PC-9 (cell line): ENCODE results near the gene BBIP1. TPM values are rescaled to one million over a fixed set of nuclear protein-coding genes. Genes with fewer than 3 reads are reported as not detected.

Experiments used
- BruUV-seq: library from RNA; stranded (reverse); fragments of 400-500 nt; replicated peaks from 2 replicates; lab custom pipeline; 2021; lab: Mats Ljungman, UMichigan
- CTCF ChIA-PET: fragments of 300-600 bp; sonication (Branson Sonifier 250); formaldehyde crosslinking; loops from one replicate; lab custom pipeline; 2022; ENCODE audit warnings: antibody characterized with exemption; lab: Charles Lee
- POLR2A ChIA-PET: fragments of 300-600 bp; sonication (Branson Sonifier 250); formaldehyde crosslinking; loops from one replicate; lab custom pipeline; 2022; ENCODE audit warnings: antibody characterized with exemption; ENCODE audit not compliant: unreplicated experiment; lab: Charles Lee
- DNase-seq, 2 experiments: peaks; one replicate each; pipeline versions ENCODE4 v3.0.0 to v3.0.0-alpha.2; 2015 to 2022; ENCODE audit warnings: mixed read lengths in 1 of 2
- H2AFZ ChIP-seq: fragments of 200-600 bp; sonication (generic); 2 replicates; pipeline ENCODE4 v1.8.1; 2017; ENCODE audit warnings: antibody characterized with exemption
- H3F3A ChIP-seq: fragments of 200-600 bp; sonication (generic); 2 replicates; pipeline ENCODE4 v1.8.1; 2017; ENCODE audit warnings: antibody characterized with exemption, mild to moderate bottlenecking, low read depth; ENCODE audit not compliant: insufficient read depth
- H3K27ac ChIP-seq: fragments of 200-600 bp; sonication (generic); 2 replicates; pipeline ENCODE4 v1.6.1; 2016; ENCODE audit warnings: mixed run types
- H3K27me3 ChIP-seq: fragments of 200-600 bp; sonication (generic); 2 replicates; pipeline ENCODE4 v1.6.1; 2016; ENCODE audit warnings: low read depth, mixed run types; ENCODE audit not compliant: insufficient read depth
- H3K36me3 ChIP-seq: fragments of 200-600 bp; sonication (generic); 2 replicates; pipeline ENCODE4 v1.6.1; 2016; ENCODE audit warnings: low read depth, mixed run types
- H3K4me1 ChIP-seq: fragments of 200-600 bp; sonication (generic); replicated peaks from 2 replicates; pipeline ENCODE4 v1.6.1; 2016; ENCODE audit warnings: mixed run types; ENCODE audit not compliant: insufficient read depth
- H3K4me2 ChIP-seq: fragments of 200-600 bp; sonication (generic); 2 replicates; pipeline ENCODE4 v1.6.1; 2017; ENCODE audit warnings: mixed run types
- H3K4me3 ChIP-seq: fragments of 200-600 bp; sonication (generic); 2 replicates; pipeline ENCODE4 v1.6.1; 2016; ENCODE audit warnings: mixed run types
- H3K79me2 ChIP-seq: fragments of 200-600 bp; sonication (generic); 2 replicates; pipeline ENCODE4 v1.6.1; 2017; ENCODE audit warnings: low read depth, mixed run types
- H3K9me2 ChIP-seq: fragments of 200-600 bp; sonication (generic); 2 replicates; pipeline ENCODE4 v1.8.1; 2017; ENCODE audit warnings: mild to moderate bottlenecking; ENCODE audit not compliant: insufficient read depth
- H3K9me3 ChIP-seq: fragments of 200-600 bp; sonication (generic); 2 replicates; pipeline ENCODE4 v1.8.1; 2016; ENCODE audit warnings: low read depth; ENCODE audit not compliant: insufficient read depth
- H4K20me1 ChIP-seq: fragments of 200-600 bp; sonication (generic); 2 replicates; pipeline ENCODE4 v1.8.1; 2017; ENCODE audit not compliant: insufficient read depth
- EZH2 ChIP-seq: fragments of 200-600 bp; sonication (generic); IDR thresholded peaks from 2 replicates; pipeline ENCODE4 v1.8.0; 2017; ENCODE audit warnings: antibody characterized with exemption, low read depth
- intact Hi-C: fragments of 100-400 bp; cut with micrococcal nuclease; formaldehyde crosslinking; loops from one replicate; pipeline ENCODE4 v1.10.0; 2022; ENCODE audit not compliant: unreplicated experiment
- total RNA-seq: library from RNA; stranded (reverse); gene quantifications from 2 replicates; pipeline ENCODE4 v1.2.3, GENCODE V29; 2021
- TF ChIP-seq, protein P1 (sequence below): fragments of 200-600 bp; sonication (generic); conservative IDR thresholded peaks from 2 replicates; pipeline ENCODE4 v1.6.1; 2017; ENCODE audit warnings: mixed run types, antibody characterized with exemption, mild to moderate bottlenecking, moderate library complexity

Gene BBIP1
- total RNA-seq, 1 experiment from 2014 or later: 14.9 TPM

DNA sequence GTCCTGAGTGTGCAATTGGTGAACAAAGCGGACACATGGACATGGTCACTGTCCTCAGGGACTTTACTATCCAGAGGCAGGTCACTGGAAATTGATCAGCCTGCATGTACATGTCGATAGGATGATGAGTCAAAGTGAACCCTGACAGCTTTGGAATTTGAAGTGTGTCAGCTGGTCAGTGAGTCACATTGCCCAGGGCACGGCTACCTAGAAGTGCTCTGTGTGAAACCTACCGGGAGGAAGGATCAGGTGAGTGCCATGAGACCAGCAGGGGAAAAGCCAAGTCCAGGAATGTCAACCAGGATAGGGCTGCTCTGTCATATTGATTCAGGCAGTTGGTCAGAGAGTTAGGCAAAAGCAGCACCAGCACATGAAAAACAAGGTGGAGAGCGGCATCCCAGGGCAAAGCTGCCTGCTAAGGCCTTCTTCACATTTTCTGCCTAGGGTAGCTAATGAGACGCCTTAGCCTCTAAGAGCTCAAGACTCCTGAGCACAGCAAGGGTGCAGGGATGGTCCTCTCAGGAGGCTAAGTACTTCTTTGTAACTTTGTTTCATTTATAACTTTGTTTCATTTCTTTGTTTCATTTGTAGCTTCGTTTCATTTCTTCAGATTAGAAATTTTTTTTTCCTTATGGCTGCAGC lies 66.6 kb downstream of the BBIP1 start:
- Histone ChIP-seq H3K79me2 (no peaks in the 10 kb centered on the region), H3K9me3 (no peaks in the 10 kb centered on the region), H2AFZ (no peak overlapping the region), H3F3A (0 out of 2 replicates have a peak, but pooled peaks cover 8% of the 10 kb centered on the region), H3K27me3 (no peaks in the 10 kb centered on the region), H4K20me1 (no peaks in the 10 kb centered on the region), H3K27ac (peak overlapping the region; percentile 33; the same call in 1 of the 2 replicates), H3K4me2 (peak overlapping the region; percentile 37), H3K36me3 (no peaks in the 10 kb centered on the region), H3K4me3 (no peak overlapping the region), H3K4me1 (peaks cover 17% of the 10 kb centered on the region), H3K9me2 (no peaks in the 10 kb centered on the region)
- TF ChIP-seq, protein P1, sequence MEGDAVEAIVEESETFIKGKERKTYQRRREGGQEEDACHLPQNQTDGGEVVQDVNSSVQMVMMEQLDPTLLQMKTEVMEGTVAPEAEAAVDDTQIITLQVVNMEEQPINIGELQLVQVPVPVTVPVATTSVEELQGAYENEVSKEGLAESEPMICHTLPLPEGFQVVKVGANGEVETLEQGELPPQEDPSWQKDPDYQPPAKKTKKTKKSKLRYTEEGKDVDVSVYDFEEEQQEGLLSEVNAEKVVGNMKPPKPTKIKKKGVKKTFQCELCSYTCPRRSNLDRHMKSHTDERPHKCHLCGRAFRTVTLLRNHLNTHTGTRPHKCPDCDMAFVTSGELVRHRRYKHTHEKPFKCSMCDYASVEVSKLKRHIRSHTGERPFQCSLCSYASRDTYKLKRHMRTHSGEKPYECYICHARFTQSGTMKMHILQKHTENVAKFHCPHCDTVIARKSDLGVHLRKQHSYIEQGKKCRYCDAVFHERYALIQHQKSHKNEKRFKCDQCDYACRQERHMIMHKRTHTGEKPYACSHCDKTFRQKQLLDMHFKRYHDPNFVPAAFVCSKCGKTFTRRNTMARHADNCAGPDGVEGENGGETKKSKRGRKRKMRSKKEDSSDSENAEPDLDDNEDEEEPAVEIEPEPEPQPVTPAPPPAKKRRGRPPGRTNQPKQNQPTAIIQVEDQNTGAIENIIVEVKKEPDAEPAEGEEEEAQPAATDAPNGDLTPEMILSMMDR: no peak
- no peak for TF ChIP-seq EZH2
- peak; percentile 26 to 85 for DNase-seq
- CTCF ChIA-PET: no interaction called here
- POLR2A ChIA-PET: no interaction called here
- BruUV-seq: no TSS peak
- intact Hi-C loops: no loop called here

DNA sequence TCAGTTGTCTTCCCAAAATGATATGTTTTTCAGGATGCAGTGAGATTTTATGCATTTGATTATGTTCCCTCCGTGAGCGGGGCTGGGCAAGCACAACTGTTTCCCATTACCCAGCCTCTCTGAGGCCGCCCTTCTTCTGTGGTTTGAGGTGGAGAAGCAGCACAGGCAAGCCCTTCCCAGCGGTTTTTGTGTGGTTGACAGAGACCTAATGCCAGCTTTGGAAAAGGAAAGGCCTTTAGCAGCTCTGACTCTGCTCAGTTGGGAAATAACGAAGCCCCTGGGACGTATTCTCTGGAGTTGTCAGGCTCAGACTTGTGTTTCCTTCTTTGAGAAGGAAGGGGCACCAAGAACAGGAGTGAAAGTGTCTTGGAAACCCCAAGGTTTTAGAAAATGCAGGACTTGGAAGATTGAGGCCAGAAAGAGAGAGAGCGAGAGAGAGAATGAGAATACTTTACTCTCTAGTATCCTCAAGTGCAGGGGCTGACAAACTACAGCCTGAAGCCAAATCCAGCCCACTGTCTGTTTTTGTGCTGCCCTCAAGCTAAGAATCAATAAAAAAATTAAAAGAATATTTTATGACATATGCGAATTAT lies 67.9 kb downstream of the BBIP1 start:
- BruUV-seq: no TSS peak
- POLR2A ChIA-PET: interaction anchor here (0.7 kb wide), 1 partner anchor 207 kb away, joined by 14 read pairs; no protein-coding TSS in a partner anchor

DNA sequence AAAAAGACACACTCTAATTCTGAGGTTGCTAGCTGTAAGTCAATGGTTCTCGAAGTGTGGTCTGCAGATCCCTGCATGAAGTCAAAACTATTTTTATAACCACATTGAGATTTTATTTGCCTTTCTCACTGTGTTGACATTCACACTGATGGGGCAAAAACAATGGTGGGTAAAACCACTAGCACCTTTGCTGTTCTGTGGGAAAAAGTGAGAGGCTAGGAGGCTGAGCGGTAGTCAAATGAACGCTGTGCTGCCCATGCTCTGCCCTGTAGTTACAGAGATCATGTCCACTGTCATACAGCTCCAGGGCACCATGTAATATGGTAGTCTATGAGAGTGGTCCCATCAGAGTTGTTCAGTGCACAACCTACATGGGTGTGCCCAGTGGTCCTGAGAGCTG lies 68.9 kb downstream of the BBIP1 start:
- Histone ChIP-seq H3K36me3 (no peaks in the 10 kb centered on the region), H3K4me2 (no peak overlapping the region), H3K9me2 (no peaks in the 10 kb centered on the region), H3K27me3 (no peaks in the 10 kb centered on the region), H3K9me3 (no peaks in the 10 kb centered on the region), H3K79me2 (no peaks in the 10 kb centered on the region), H2AFZ (no peak overlapping the region), H3K4me1 (peaks cover 25% of the 10 kb centered on the region), H4K20me1 (no peaks in the 10 kb centered on the region), H3K27ac (no peak overlapping the region), H3F3A (0 out of 2 replicates have a peak, but pooled peaks cover 8% of the 10 kb centered on the region), H3K4me3 (no peak overlapping the region)
- POLR2A ChIA-PET: interaction anchor here (0.7 kb wide), 1 partner anchor 206 kb away, joined by 14 read pairs; no protein-coding TSS in a partner anchor
- intact Hi-C loops: no loop called here
- no TSS peak for BruUV-seq
- CTCF ChIA-PET: no interaction called here
- no peak for DNase-seq
- TF ChIP-seq, protein P1: no peak
- no peak for TF ChIP-seq EZH2

More for the DNA sequence above, 67.9 kb downstream of the BBIP1 start:
- H3F3A ChIP-seq: 0 out of 2 replicates have a peak, but pooled peaks cover 8% of the 10 kb centered on the region
- no peaks in the 10 kb centered on the region for H3K79me2 ChIP-seq
- intact Hi-C loops: no loop called here
- H3K9me2 ChIP-seq: no peaks in the 10 kb centered on the region
- H3K27ac ChIP-seq: no peak overlapping the region
- no peaks in the 10 kb centered on the region for H3K27me3 ChIP-seq
- peaks cover 17% of the 10 kb centered on the region for H3K4me1 ChIP-seq
- H4K20me1 ChIP-seq: no peaks in the 10 kb centered on the region
- H2AFZ ChIP-seq: no peak overlapping the region
- no peak overlapping the region for H3K4me3 ChIP-seq
- CTCF ChIA-PET: no interaction called here
- H3K9me3 ChIP-seq: no peaks in the 10 kb centered on the region
- H3K36me3 ChIP-seq: no peaks in the 10 kb centered on the region
- TF ChIP-seq, protein P1: no peak
- TF ChIP-seq EZH2: no peak
- no peak for DNase-seq
- no peak overlapping the region for H3K4me2 ChIP-seq

Other genes starting within 250 kb of the BBIP1 start
- gene PDCD4, start 47.3 kb downstream of the BBIP1 start, total RNA-seq: 92.4 and 96.4 TPM in 2 replicates
- 14.2 and 20.2 TPM in 2 replicates for gene SHOC2, start 424 bp upstream of the BBIP1 start, total RNA-seq
- not detected in 2 replicates for gene ADRA2A, start 157.8 kb upstream of the BBIP1 start, total RNA-seq